HG02884 (cell line): ENCODE measurements around the gene LMF2.

ENCODE experiments used
- ATAC-seq: cut with Tn5 transposase; IDR thresholded peaks from one replicate; pipeline ENCODE4 v1.9.1; 2021; ENCODE audit warnings: mild to moderate bottlenecking, moderate library complexity; ENCODE audit not compliant: unreplicated experiment

The LMF2 gene

DNA sequence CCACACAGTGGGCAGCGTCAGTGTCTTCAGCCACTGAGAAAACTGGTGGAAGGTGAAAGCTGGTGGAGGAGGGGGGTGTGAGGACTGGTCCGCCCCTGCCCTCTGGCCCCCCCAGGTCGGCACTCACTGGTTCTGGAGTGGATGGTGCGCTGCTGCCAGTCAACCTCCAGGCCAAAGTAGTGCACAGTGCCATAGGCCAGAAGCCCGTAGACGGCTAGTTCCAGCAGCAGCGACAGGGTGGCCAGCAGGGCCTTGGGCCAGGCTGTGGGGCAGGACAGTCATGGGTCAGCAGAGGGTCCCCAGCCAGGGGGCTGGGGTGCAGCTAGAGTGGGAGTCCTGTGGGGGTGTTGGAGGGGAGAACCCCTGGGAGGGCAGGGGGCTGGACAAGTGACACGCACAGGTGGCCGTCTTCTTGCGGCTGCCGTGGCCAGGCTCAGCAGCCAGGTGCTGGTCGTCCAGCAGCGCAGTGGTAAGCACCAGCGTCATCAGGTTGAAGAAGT, 2.2 kb downstream of the LMF2 start:
- no peak for ATAC-seq

DNA sequence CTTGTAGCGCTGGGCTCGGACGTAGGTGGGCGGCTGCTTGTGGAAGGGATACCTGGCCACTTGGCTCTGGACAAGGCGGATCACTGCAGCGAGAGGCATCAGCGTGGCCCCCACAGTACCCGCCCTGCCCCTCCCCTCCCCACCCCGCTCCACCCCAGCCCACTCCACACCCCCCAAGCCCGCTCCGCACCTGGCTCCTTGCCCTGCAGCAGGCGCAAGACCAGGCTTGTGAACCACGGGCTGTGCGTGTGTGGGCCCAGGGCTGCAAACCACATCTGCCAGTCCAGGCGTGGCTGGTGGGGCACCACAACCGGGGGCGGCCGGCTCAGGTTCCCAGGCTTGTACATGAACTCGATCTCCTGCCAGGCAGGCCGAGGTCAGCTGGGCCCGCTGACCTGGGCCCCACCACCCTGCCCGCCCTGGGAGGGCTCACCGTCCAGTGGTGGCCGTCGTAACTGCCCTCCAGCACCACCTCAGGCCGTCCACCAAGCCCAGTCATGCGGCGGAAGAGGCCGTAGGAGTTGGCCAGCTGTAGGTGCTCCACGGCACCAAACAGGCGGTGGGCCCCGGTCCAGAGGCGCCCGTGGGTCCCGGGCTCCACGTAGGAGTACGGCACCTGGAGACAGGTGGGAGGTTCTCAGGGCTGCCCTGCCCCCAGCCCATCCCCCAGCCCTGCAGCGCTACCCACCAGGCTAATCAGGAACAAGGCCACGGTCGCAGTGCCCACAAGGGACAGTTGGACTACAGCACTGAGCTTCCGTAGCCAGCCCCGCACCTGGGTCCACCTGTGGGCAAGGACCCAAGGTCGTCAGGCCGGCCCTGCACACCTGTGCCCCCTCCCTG, 2.9 kb downstream of the LMF2 start:
- ATAC-seq: no peak

DNA sequence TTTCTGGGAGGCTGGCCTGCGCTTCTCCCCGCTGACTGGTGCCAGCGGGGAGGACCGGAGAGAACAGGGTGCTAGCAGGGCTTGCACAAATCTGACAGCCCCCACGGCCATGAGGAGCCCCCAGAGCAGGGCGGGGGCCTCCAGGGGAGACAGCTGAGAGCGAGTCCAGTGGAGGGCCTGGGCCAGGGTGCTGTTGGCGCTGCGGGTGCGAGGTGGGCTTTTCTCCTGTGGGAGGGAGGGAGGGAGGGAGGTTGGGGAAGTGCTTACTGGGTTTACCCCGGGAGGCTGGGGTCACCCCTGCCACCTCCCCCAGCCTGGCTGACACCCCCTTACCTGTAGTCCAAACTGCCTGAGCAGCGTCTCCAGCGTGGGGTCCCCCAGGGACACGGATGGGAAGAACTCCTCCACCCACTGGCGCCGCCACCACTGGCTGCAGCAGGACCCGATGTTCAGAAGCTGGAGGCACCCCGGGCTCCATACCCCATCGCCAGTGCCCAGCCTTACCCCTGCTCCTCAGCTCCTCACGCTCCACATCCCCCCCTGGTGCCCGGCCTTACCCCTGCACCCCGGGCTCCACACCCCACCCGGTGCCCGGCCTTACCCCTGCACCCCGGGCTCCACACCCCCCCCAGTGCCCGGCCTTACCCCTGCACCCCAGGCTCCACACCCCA, 3.9 kb downstream of the LMF2 start:
- ATAC-seq: no peak

DNA sequence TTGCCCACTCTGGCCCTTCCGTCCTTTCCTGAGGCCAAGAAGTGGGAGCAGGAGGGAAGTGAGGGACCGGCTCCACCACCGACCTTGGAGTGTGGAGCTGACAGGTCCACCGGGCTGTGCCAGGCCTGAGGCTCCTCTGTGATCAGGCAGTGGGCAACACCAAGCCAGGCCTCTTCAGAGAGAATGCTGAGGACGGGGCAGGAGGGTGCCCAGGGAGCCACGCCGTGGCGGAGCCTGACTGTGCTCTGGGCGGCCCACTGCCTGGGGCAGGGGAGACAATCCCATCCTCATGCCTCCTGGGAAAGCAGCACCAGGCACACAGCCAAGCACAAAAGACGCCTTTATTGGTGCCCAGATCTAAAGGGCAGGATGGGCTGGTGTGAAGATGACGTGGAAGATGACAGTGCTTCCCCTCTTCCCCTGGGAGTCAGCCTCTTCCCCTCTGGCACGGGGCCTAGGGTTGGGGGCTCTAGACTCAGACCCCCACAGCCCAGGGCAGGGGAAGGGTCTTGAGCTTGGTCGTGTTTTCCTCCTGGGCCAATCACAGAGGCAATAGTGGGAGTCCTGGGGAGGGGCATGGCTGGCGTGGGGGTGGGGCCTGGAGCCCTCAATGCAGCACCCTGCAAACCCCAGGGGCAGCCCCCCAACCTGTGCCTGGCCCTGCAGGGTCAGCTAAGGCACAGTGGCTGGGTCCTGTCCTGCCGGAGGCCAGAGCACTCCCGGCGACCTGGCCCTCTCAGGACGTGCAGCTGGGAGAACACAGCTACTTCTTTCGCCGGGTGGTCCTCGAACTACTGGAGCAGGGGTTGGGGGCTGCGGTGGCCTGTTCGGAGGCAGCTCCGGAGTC, 4.7 kb downstream of the LMF2 start:
- ATAC-seq: no peak

DNA sequence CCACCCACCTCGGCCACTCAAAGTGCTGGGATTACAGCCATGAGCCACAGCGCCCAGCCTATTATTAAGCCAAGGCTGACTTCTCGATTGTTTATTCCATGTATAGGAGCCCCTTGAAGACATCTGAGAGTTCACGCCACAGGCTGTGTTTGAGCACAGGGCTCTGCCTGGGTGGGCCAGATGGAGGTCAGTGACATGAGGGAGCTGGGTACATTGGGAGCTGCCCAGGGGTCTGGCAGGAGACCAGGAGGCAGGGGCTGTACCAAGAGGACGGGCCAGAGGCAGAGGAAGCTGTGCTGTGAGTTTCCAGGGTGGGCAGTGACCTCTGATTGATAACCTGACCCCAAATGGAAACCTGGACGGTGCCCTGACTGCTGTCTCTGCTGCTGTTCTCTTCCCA, 5.4 kb downstream of the LMF2 start:
- ATAC-seq: no peak

DNA sequence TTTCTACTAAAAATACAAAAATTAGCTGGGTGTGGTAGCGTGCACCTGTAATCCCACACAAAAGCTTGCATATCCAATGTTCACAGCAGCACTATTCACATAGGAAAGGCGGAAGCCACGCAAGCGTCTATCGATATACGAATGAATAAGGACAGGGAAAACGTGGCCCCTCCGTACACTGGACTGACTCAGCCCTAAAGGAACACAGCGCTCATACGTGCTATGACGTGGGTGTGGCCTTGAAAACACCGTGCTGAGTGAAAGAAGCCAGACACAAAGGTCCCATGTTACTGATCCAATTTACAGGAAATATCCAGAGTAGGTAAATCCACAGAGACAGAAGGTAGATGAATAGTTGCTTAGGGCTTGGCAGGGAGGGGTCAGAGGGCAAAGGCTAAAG, 7.0 kb downstream of the LMF2 start:
- no peak for ATAC-seq

DNA sequence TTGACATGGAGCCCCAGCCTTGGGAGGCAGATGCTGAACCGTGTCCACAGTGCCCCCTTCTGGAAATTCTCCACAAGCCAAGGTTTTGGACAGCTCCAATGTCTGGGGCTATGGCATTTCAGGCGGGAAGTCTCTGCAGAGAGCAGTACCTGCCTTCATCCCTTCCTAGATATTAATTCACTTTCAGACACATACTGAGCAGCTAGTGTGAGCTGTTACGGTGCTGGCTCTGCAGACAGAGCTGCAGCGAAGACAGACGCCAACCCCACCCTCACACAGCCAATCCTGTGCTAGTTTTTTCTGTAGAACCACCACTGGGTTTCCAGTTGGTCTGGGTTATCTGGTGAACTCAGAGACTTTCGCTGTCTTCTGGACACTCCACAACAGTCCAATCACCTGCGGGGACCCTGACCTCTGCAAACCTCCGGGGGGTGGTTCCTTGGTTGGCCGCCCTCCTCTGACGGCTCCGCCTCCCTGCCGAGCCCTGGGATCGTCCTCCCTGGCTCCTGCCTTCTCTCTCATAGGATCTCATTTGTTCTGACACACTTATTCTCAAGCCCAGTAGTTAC, 9.1 kb downstream of the LMF2 start:
- ATAC-seq: no peak

DNA sequence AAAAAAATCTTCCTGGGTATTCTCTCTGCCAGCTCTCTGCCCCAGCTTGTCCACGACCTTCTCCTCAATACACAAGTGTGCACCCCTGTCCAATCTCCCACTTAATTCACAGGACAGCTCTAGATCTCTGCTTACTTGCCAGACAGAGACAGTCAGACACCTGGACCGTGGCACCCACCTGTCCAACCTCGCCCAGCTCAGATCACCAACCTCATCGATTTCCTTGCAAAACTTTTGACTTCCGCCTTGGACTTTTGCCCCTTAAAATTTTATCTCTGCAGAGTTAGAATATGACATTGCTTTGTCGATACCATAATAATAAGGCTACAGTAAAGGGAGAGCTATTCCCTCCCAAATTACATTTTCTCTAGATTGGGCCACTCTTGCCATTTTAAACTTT, 10.4 kb downstream of the LMF2 start:
- ATAC-seq: no peak

DNA sequence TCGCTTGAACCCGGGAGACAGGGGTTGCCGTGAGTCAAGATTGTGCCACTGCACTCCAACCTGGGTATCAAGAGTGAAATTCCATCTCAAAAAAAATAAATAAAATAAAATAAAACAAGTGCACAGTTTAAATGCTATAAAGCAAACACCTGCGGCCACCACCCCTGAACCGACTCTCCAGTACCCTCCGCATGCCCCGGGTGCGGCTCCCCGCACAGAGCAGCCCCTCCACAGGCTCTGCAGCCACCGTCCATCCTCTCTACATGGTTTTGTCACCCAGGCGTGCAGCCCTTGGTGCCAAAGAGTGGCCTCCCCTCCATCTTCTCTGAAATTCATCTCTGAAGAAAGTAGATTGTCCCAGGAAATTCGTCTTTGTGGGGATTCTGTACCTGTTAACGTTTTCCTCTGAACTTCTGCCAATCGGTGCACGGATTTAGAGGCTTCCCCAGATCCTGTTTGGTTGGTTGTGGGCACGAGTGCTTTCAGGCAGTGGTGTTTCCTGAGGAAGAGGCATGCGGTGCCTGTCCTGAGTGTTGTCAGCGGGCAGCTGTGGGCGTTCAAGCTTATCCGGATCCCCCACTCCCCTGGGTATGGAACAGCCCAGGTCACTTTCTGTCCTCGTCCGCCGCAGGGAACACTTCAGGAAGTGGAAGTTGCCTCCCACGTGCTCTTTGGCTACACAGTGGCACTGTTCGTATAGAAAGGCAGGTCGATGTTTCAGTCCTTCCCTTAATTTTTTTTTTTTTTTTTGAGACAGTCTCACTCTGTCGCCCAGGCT, 16.8 kb downstream of the LMF2 start:
- ATAC-seq: no peak

DNA sequence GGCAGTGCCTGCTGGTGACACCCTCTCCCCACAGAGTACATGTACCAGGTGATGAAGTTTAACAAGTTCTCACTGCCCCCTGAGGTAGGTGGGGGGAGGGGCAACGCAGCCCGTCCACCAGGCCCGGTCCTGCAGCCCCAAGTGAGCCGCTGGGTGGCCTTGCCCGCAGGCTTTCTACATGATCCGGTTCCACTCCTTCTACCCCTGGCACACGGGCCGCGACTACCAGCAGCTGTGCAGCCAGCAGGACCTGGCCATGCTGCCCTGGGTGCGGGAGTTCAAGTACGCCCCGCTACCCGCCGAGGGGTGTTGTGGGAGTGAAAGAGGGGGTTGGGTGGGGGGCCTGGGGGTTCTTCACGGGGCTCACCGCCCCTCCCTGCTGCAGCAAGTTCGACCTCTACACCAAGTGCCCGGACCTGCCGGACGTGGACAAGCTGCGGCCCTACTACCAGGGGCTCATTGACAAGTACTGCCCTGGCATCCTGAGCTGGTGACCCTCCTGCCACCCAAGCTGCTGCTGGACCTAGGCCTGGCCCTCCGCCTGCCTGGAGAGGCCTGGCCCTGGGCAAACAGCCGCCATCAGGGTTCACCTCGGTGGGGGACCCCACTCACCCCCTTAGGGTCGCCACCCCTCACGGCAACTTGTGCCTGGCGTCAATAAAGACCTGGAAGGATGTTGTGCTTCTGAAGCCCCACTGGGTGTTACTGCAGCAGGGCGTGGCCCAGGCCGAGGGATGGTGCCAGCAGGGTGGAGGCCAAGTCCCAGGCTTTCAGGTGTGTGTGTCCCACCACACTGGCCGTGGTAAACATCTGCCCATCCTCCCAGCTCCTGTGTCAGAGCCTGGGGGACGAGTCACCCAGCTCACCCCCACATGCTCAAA, 17.9 kb downstream of the LMF2 start:
- ATAC-seq: no peak

DNA sequence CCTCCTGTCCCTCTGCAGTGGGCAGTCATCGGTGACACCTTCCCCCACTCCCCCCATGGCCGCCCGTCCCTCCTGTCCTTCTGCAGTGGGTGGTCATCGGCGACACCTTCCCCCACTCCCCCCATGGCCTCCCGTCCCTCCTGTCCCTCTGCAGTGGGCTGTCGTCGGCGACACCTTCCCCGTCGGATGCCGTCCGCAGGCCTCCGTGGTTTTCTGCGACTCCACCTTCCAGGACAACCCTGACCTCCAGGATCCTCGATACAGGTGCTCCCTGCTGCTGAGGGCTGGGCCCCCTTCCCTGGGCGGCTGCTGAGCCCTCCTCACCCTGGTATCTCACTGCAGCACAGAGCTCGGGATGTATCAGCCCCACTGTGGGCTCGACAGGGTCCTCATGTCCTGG, 18.6 kb downstream of the LMF2 start:
- ATAC-seq: no peak

DNA sequence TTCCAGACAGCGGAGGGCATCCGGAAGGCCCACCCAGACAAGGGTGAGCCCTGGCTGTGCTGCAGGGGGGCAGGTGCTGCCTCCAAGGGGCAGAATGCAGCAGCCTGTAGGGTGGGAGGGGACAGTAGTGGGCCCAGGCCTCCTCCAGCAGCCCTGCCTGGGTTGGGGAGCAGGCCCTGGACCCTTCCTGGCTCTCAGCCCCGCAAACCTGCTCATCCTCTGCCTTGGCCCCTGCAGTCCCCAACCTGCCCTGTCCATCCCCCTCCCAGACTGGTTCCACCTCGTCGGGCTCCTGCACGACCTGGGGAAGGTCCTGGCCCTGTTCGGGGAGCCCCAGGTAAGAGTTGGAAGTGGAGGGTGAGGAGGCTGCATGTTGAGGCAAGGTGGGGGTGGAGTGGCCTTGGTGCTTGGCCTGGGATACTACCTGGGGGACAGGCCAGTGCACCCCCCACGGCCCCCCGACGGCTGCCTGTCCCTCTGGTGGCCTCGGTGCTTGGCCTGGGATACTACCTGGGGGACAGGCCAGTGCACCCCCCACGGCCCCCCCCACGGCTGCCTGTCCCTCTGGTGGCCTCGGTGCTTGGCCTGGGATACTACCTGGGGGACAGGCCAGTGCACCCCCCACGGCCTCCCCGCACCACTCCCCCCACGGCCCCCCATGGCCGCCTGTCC, 19.4 kb downstream of the LMF2 start:
- no peak for ATAC-seq

DNA sequence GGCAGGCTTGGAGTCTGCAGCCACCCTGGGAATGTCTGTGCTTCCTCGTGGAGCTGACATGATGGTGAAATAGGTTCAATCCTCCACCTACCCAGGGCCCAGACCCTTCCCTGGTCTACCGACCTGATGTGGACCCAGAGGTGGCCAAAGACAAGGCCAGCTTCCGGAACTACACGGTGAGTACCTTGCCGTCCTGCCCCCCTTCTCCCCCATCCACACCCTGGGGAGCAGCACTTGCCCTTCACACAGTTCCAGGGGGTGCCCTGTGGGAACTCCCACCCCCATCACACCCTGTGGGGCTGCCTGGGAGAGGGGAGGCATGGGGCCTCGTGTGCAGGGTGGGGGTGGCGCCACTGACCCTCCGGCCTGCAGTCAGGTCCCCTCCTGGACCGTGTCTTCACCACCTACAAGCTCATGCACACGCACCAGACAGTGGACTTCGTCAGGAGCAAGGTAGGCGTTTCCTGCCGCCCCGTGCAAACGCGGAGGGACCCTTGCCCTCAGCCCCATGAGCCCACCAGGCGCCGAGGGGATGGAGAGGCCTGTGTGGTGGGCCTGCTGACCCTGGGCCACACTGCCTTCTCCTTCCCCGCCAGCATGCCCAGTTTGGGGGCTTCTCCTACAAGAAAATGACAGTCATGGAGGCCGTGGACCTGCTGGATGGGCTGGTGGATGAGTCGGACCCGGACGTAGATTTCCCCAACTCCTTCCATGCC, 20.1 kb downstream of the LMF2 start:
- ATAC-seq: no peak

DNA sequence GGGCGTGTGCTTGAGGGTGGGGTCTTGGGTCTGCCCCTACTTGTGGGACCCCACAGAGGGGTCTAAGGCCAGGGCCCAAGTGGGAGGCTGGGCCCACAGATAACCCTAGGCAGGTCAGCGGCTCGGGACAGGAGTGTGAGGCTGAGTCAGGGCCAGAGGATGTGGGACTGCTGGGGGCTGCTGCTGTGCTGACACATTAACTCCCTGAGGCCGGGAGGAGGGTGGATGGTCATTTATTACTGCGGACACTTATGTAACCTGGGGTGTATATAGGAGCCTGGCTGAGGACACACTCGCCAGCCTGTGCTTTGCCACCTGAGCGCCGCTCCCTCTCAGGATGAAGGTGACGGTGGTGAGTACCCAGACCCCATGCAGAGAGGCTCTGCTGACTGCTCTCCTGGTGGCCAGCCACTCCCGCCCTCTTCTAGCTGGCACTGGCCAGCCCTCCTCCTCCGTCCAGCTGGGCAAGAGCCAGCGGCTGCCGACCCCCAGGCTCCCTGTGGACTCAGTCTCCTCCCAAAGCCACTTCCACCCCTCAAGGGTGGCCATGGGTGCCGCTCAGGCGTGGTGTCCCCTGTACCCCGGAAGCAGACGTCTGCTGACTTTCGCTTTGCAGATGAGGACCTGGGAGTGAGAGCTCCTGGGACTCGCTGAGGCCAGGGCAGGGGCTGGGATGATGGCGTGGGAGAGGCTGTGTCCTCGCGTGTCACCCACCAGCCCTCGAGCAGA, 20.8 kb downstream of the LMF2 start, which contains the start of gene MIOX:
MIOX (plus strand) TSS at position 299 of the 729 bp plus-strand sequence; CDS start at position 338, 39 bp downstream.
- no peak for ATAC-seq

DNA sequence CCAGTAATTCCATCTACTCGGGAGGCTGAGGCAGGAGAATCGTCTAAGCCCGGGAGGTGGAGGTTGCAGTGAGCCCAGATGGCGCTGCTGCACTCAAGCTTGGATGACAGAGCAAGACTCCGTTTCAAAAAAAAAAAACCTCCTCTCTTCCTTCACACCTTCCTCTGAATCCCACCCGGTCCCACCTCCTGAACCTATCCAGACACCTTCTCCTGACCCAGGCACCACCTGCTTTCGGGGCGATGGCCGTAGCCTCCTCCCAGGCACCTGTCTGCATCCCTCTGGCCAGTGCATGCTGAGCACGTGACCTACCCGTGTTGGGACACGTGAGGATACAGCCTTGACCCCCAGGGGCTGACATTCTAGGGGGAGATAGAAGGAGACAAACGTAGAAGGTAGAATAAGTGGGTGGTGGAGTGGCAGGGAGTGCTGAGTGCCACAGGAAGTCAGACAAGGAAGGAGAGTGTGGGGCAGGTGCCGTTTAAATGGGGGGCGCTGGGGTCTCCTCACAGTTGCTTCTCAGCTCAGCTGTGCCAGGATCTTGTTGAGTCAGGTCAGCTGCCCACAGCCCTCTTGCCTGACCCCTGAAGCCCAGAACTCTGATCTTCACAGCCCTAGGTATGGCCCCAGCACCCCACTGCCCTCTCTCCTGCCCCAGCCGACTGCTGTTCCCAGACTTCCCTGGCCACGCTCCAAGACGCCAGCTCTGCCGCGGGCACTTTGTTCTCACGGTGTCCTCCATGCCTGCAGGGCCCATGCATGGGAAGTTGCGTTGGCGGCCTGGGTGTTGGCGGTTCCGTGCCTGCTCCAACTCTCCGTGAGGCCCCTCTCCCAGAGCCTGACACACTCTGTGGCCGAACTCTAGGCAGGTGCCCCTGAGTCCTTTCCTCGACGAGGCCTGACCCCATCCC, 22.0 kb downstream of the LMF2 start:
- ATAC-seq: no peak
